CD1c-positive myeloid dendritic cell (primary cell): ENCODE results near the gene NID1.
A peak's percentile ranks its signal among the peaks of the same experiment; 100 is the strongest.

Experiments used
- DNase-seq: peaks from one replicate; pipeline ENCODE4 v3.0.0-alpha.2; 2016; ENCODE audit errors: extremely low spot score

Gene NID1

GRCh38 chr1:235955777-235956176, 109.1 kb downstream of the NID1 start:
- no peak for DNase-seq

GRCh38 chr1:235954306-235955283, 110.3 kb downstream of the NID1 start:
- DNase-seq = peak; percentile 91

GRCh38 chr1:235953801-235954200, 111.1 kb downstream of the NID1 start:
- no peak for DNase-seq

- DNase-seq = no peak
Measured at GRCh38 chr1:235952950-235953615, 111.8 kb downstream of the NID1 start.

- no peak for DNase-seq
Measured at GRCh38 chr1:235951661-235952060, 113.2 kb downstream of the NID1 start.

GRCh38 chr1:235950318-235950717, 114.6 kb downstream of the NID1 start:
- no peak for DNase-seq

GRCh38 chr1:235948774-235949427, 116.0 kb downstream of the NID1 start:
- no peak for DNase-seq

GRCh38 chr1:235947989-235948388, 116.9 kb downstream of the NID1 start:
- no peak for DNase-seq

GRCh38 chr1:235946571-235946981, 118.3 kb downstream of the NID1 start:
- no peak for DNase-seq

- DNase-seq = peak; percentile 91
Measured at GRCh38 chr1:235945775-235946570, 118.9 kb downstream of the NID1 start.

GRCh38 chr1:235943581-235944114, 121.2 kb downstream of the NID1 start:
- no peak for DNase-seq

GRCh38 chr1:235942979-235943575, 121.8 kb downstream of the NID1 start:
- DNase-seq = no peak

- no peak for DNase-seq
Measured at GRCh38 chr1:235942625-235942934, 122.3 kb downstream of the NID1 start.

- peak; percentile 74 for DNase-seq
Measured at GRCh38 chr1:235941876-235942624, 122.8 kb downstream of the NID1 start.

GRCh38 chr1:235940285-235940684, 124.6 kb downstream of the NID1 start:
- peak; percentile 39 for DNase-seq

GRCh38 chr1:235939480-235939775, 125.5 kb downstream of the NID1 start:
- no peak for DNase-seq

GRCh38 chr1:235938709-235939479, 126.0 kb downstream of the NID1 start:
- DNase-seq = peak; percentile 90

- peak; percentile 64 for DNase-seq
Measured at GRCh38 chr1:235937123-235937522, 127.8 kb downstream of the NID1 start.
